B cell (primary cell): ENCODE measurements around the gene NUDT14.

ENCODE experiments used
- EZH2 ChIP-seq: IDR thresholded peaks from 2 replicates; pipeline ENCODE4 v1.6.1; 2012; ENCODE audit warnings: borderline replicate concordance, low read depth, mild to moderate bottlenecking, moderate library complexity, low read length; ENCODE audit not compliant: insufficient read depth, poor library complexity, severe bottlenecking
- TF ChIP-seq, protein P1 (sequence below): fragments of 200-600 bp; IDR thresholded peaks from one replicate; pipeline ENCODE4 v1.8.0; 2022; ENCODE audit warnings: antibody characterized with exemption, mild to moderate bottlenecking

DNA sequence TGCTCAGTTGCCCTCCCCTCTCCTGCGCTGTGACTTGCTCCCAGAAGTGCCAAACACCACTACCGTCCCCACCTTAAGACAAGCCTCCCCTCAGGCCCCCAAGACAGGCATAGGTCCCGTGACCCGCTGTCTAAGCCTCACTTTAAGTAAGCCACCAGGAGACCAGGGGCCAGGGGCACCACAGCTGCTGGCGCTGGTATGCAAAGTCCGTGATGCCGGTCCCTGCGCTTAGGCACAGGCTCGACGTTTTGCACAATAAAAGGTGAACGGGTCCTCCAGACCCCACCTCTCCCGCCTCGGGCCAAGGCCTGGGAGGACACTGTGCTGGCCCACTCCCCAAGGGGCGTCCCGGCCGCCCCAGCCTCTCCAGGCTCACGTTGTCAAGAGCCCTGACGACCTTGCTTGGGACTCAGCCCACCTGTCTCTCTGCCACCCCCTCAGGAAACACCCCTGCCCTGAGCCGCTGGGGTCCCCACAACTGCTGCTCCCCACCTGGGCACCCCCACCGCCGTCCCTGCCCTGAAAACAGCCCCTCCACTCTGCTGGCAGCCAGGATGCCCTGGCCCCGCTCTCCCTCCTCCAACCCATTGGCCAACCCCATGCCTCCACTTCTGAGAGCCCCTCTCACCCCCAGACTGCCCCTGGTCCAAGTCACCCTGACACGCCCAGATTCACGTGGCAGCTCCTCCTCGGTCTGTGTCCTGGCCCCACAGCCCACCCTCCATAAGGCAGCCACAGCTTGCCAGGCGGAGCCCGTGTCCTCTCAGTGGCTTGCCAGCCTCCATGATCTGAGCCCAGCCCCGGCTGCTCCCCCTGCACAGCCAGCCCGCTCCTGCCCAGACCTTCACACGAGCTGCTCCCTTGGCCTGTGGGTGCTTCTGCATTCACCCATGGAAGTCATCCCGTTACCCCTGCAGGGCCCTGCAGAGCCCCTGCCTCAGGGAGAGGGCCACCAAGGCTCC, 24.4 kb downstream of the NUDT14 start:
- TF ChIP-seq, protein P1, sequence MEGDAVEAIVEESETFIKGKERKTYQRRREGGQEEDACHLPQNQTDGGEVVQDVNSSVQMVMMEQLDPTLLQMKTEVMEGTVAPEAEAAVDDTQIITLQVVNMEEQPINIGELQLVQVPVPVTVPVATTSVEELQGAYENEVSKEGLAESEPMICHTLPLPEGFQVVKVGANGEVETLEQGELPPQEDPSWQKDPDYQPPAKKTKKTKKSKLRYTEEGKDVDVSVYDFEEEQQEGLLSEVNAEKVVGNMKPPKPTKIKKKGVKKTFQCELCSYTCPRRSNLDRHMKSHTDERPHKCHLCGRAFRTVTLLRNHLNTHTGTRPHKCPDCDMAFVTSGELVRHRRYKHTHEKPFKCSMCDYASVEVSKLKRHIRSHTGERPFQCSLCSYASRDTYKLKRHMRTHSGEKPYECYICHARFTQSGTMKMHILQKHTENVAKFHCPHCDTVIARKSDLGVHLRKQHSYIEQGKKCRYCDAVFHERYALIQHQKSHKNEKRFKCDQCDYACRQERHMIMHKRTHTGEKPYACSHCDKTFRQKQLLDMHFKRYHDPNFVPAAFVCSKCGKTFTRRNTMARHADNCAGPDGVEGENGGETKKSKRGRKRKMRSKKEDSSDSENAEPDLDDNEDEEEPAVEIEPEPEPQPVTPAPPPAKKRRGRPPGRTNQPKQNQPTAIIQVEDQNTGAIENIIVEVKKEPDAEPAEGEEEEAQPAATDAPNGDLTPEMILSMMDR = no peak
- TF ChIP-seq EZH2 = no peak
